Neural cell (in vitro differentiated cells): ENCODE data around the gene COQ7.

Experiments
- CTCF ChIP-seq: fragments of 450-650 bp; IDR thresholded peaks from 2 replicates; pipeline ENCODE4 v1.5.1; 2014; ENCODE audit warnings: antibody characterized with exemption, mild to moderate bottlenecking, moderate library complexity; ENCODE audit not compliant: poor library complexity, severe bottlenecking
- EZH2 ChIP-seq: fragments of 200-600, 300-800 bp; shearing (Covaris generic), sonication (generic); IDR thresholded peaks from 2 replicates; pipeline ENCODE4 v1.6.1; 2014; ENCODE audit warnings: antibody characterized with exemption, low read length, borderline replicate concordance, mild to moderate bottlenecking; ENCODE audit not compliant: insufficient read depth, poor library complexity, severe bottlenecking
- TAF1 ChIP-seq: IDR thresholded peaks from 2 replicates; pipeline ENCODE4 v1.6.1; 2012; ENCODE audit warnings: low read depth

GRCh38 chr16:19062706-19063105 is 4.7 kb upstream of the COQ7 start:
- TF ChIP-seq EZH2: no peak
- TF ChIP-seq TAF1: no peak
- no peak for TF ChIP-seq CTCF
